ENCODE results near the gene NEU4. TPM values are rescaled to one million over a fixed set of nuclear protein-coding genes. Genes with fewer than 3 reads are reported as not detected.

NEU4 gene
- polyA plus RNA-seq, 4 donors, result 0.65 to 102 (median 42.8) TPM

DNA sequence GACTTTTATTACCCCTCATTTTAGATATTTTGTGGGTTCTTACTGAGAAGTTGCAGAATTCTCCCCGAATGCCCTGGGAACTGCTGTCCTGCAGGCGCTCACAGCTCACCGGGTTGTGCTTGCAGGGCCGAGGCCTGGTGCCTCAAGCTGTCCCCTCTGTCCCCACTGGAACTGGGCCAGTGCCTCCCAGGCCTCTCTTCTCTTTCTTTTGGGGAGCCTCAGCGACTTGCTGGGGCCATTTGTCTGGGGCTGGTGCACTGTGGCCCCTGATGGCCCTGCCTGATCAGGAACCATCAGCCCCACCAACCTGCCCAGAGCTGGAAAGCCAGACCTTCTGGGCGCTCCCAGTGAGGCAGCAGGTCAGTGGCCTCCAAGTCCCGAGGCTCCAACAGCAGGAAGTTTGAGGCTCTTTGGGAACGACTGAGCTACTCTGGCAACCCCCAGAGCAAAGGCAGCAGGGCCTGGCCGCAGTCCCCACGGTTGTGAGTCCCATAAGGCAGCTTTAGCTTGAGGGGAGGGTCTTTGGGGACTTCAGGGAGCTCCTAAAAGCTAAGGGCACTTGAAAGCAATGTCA is 14.7 kb upstream of the NEU4 start:
- no peaks in the 10 kb centered on the region for H3K9me3 ChIP-seq (ENCODE audit: control insufficient read depth in 2 of 2, insufficient read depth in 1 of 2, low read depth in 1 of 2, low read length in 1 of 2)
- 88 to 91% (median 90%) methylated on average over 10 of the region's 10 CpGs for WGBS, 3 donors
- FAIRE-seq, result no peak
- H3K4me1 ChIP-seq (ENCODE audit: control insufficient read depth in 3 of 3, insufficient read depth in 2 of 3, low read depth in 1 of 3, low read length in 2 of 3), result no peaks in the 10 kb centered on the region
- DNase-seq, result no peak
- no peaks in the 10 kb centered on the region for H3K36me3 ChIP-seq (ENCODE audit: control insufficient read depth in 3 of 3, insufficient read depth in 2 of 3, low read depth in 1 of 3, low read length in 3 of 3)
- no peaks in the 10 kb centered on the region for H3K27me3 ChIP-seq (ENCODE audit: control insufficient read depth in 3 of 3, insufficient read depth in 3 of 3, low read length in 3 of 3)
- no peak overlapping the region for H3K27ac ChIP-seq (ENCODE audit: low read depth in 1 of 3, low read length in 2 of 3)
- H3K4me3 ChIP-seq (ENCODE audit: low read depth in 1 of 3, low read length in 3 of 3), result no peak overlapping the region

- Histone ChIP-seq H3K9me3 (ENCODE audit: control insufficient read depth in 2 of 2, insufficient read depth in 1 of 2, low read depth in 1 of 2, low read length in 1 of 2) (no peaks in the 10 kb centered on the region), H3K27ac (ENCODE audit: low read depth in 1 of 3, low read length in 2 of 3) (no peak overlapping the region), H3K4me1 (ENCODE audit: control insufficient read depth in 3 of 3, insufficient read depth in 2 of 3, low read depth in 1 of 3, low read length in 2 of 3) (no peaks in the 10 kb centered on the region), H3K36me3 (ENCODE audit: control insufficient read depth in 3 of 3, insufficient read depth in 2 of 3, low read depth in 1 of 3, low read length in 3 of 3) (no peaks in the 10 kb centered on the region), H3K27me3 (ENCODE audit: control insufficient read depth in 3 of 3, insufficient read depth in 3 of 3, low read length in 3 of 3) (no peaks in the 10 kb centered on the region), H3K4me3 (ENCODE audit: low read depth in 1 of 3, low read length in 3 of 3) (no peak overlapping the region)
- FAIRE-seq (no peak), DNase-seq (peak in 1 of 2 donors; percentile 36)
- WGBS, 3 donors, result 74 to 80% (median 78%) methylated on average over 31 of the region's 31 CpGs
Observed at GRCh38 chr2:241795021-241795999, 13.7 kb upstream of the NEU4 start.

DNA sequence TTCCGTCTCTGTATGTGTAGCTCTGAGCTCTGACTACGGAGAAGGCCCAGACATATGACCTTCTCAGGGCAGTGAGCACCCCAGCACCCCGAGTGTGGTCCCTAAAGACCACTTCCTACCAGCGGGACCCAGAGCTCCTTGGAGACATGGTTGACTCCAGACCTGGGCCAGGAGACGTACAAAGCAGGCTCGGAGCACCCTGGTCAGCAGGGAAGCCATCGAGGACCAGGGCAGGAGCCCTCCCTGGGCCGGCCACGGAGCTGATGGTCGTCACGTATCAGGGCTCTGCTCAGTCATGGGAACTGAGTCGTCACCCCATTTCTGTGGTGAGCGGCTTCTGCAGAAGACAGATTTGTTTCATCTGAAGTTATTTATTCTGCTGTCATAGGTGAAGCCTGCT is 12.8 kb upstream of the NEU4 start:
- DNase-seq (no peak), FAIRE-seq (no peak)
- H3K9me3 ChIP-seq (ENCODE audit: control insufficient read depth in 2 of 2, insufficient read depth in 1 of 2, low read depth in 1 of 2, low read length in 1 of 2), result no peaks in the 10 kb centered on the region
- 89 to 93% (median 92%) methylated on average over 13 of the region's 13 CpGs for WGBS, 3 donors
- H3K4me1 ChIP-seq (ENCODE audit: control insufficient read depth in 3 of 3, insufficient read depth in 2 of 3, low read depth in 1 of 3, low read length in 2 of 3), result no peaks in the 10 kb centered on the region
- H3K36me3 ChIP-seq (ENCODE audit: control insufficient read depth in 3 of 3, insufficient read depth in 2 of 3, low read depth in 1 of 3, low read length in 3 of 3), result no peaks in the 10 kb centered on the region
- no peaks in the 10 kb centered on the region for H3K27me3 ChIP-seq (ENCODE audit: control insufficient read depth in 3 of 3, insufficient read depth in 3 of 3, low read length in 3 of 3)
- no peak overlapping the region for H3K4me3 ChIP-seq (ENCODE audit: low read depth in 1 of 3, low read length in 3 of 3)
- no peak overlapping the region for H3K27ac ChIP-seq (ENCODE audit: low read depth in 1 of 3, low read length in 2 of 3)

- FAIRE-seq, result no peak
- Histone ChIP-seq H3K27ac (ENCODE audit: low read depth in 1 of 3, low read length in 2 of 3) (no peak overlapping the region), H3K36me3 (ENCODE audit: control insufficient read depth in 3 of 3, insufficient read depth in 2 of 3, low read depth in 1 of 3, low read length in 3 of 3) (no peaks in the 10 kb centered on the region), H3K9me3 (ENCODE audit: control insufficient read depth in 2 of 2, insufficient read depth in 1 of 2, low read depth in 1 of 2, low read length in 1 of 2) (no peaks in the 10 kb centered on the region), H3K27me3 (ENCODE audit: control insufficient read depth in 3 of 3, insufficient read depth in 3 of 3, low read length in 3 of 3) (peaks cover 0 to under 1% (median 0%) of the 10 kb centered on the region in 3 donors), H3K4me3 (ENCODE audit: low read depth in 1 of 3, low read length in 3 of 3) (no peak overlapping the region), H3K4me1 (ENCODE audit: control insufficient read depth in 3 of 3, insufficient read depth in 2 of 3, low read depth in 1 of 3, low read length in 2 of 3) (no peaks in the 10 kb centered on the region)
- no peak for DNase-seq
- WGBS, 3 donors, result 78 to 86% (median 80%) methylated on average over 13 of the region's 13 CpGs
Observed at GRCh38 chr2:241796610-241797138, 12.3 kb upstream of the NEU4 start.

DNA sequence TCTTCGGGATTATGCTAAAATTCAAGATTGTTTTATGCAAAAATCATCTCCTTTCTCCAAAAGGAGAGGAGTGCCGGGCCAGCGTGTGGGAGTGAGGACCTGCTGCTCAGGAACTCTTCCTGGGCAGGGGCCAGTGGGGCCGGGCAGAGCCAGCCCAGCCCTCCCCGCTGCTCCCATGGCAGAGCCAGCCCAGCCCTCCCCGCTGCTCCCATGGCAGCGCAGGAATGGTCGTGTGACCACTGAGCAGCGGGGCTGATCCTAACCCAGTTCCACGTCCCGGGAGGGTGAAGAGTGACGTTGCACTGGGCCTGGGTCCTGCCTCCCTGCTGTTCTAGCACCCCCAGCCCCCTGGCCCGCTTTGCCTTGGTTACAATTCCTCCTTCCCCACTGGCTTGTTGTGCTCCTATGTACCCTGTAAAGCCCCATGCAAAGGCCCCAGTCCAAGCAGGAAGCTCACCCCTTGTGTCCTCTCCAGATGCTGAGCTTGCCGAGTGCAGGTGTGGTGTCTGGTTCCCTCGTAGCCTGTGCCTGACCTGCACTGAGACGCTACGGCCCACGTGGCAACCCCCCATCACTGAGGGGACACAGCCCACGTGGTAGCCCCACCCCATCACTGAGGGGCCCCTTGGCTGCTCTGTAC is 11.4 kb upstream of the NEU4 start:
- Histone ChIP-seq H3K36me3 (ENCODE audit: control insufficient read depth in 3 of 3, insufficient read depth in 2 of 3, low read depth in 1 of 3, low read length in 3 of 3) (no peaks in the 10 kb centered on the region), H3K27me3 (ENCODE audit: control insufficient read depth in 3 of 3, insufficient read depth in 3 of 3, low read length in 3 of 3) (peaks cover 0 to 6% (median 0%) of the 10 kb centered on the region in 3 donors), H3K27ac (ENCODE audit: low read depth in 1 of 3, low read length in 2 of 3) (no peak overlapping the region), H3K9me3 (ENCODE audit: control insufficient read depth in 2 of 2, insufficient read depth in 1 of 2, low read depth in 1 of 2, low read length in 1 of 2) (no peaks in the 10 kb centered on the region), H3K4me3 (ENCODE audit: low read depth in 1 of 3, low read length in 3 of 3) (no peak overlapping the region), H3K4me1 (ENCODE audit: control insufficient read depth in 3 of 3, insufficient read depth in 2 of 3, low read depth in 1 of 3, low read length in 2 of 3) (no peaks in the 10 kb centered on the region)
- WGBS, 3 donors, result 82 to 84% (median 83%) methylated on average over 16 to 19 of the region's 19 CpGs
- no peak for FAIRE-seq
- no peak for DNase-seq

GRCh38 chr2:241798081-241798630 is 10.8 kb upstream of the NEU4 start:
- Histone ChIP-seq H3K4me3 (ENCODE audit: low read depth in 1 of 3, low read length in 3 of 3) (no peak overlapping the region), H3K27ac (ENCODE audit: low read depth in 1 of 3, low read length in 2 of 3) (no peak overlapping the region), H3K9me3 (ENCODE audit: control insufficient read depth in 2 of 2, insufficient read depth in 1 of 2, low read depth in 1 of 2, low read length in 1 of 2) (no peaks in the 10 kb centered on the region), H3K4me1 (ENCODE audit: control insufficient read depth in 3 of 3, insufficient read depth in 2 of 3, low read depth in 1 of 3, low read length in 2 of 3) (no peaks in the 10 kb centered on the region), H3K36me3 (ENCODE audit: control insufficient read depth in 3 of 3, insufficient read depth in 2 of 3, low read depth in 1 of 3, low read length in 3 of 3) (no peaks in the 10 kb centered on the region), H3K27me3 (ENCODE audit: control insufficient read depth in 3 of 3, insufficient read depth in 3 of 3, low read length in 3 of 3) (peaks cover 0 to 12% (median 3%) of the 10 kb centered on the region in 3 donors)
- FAIRE-seq, result no peak
- 74 to 83% (median 77%) methylated on average over 14 of the region's 14 CpGs for WGBS, 3 donors
- no peak for DNase-seq

- Histone ChIP-seq H3K36me3 (ENCODE audit: control insufficient read depth in 3 of 3, insufficient read depth in 2 of 3, low read depth in 1 of 3, low read length in 3 of 3) (no peaks in the 10 kb centered on the region), H3K27ac (ENCODE audit: low read depth in 1 of 3, low read length in 2 of 3) (no peak overlapping the region), H3K4me1 (ENCODE audit: control insufficient read depth in 3 of 3, insufficient read depth in 2 of 3, low read depth in 1 of 3, low read length in 2 of 3) (peaks cover 0 to 2% (median 0%) of the 10 kb centered on the region in 3 donors), H3K9me3 (ENCODE audit: control insufficient read depth in 2 of 2, insufficient read depth in 1 of 2, low read depth in 1 of 2, low read length in 1 of 2) (no peaks in the 10 kb centered on the region), H3K4me3 (ENCODE audit: low read depth in 1 of 3, low read length in 3 of 3) (no peak overlapping the region), H3K27me3 (ENCODE audit: control insufficient read depth in 3 of 3, insufficient read depth in 3 of 3, low read length in 3 of 3) (peaks cover 0 to 16% (median 3%) of the 10 kb centered on the region in 3 donors)
- DNase-seq, result no peak
- 87 to 91% (median 91%) methylated on average over 17 to 21 of the region's 21 CpGs for WGBS, 3 donors
- no peak for FAIRE-seq
Observed at GRCh38 chr2:241798631-241799521, 10.1 kb upstream of the NEU4 start.

Data from small intestine (tissue), 7 donors.